ENCODE data around the gene C1orf53. TPM values are rescaled to one million over a fixed set of nuclear protein-coding genes. Genes with fewer than 3 reads are reported as not detected.

C1orf53 gene
- total RNA-seq, 1 experiment from 2014 or later: 1.4 TPM

DNA sequence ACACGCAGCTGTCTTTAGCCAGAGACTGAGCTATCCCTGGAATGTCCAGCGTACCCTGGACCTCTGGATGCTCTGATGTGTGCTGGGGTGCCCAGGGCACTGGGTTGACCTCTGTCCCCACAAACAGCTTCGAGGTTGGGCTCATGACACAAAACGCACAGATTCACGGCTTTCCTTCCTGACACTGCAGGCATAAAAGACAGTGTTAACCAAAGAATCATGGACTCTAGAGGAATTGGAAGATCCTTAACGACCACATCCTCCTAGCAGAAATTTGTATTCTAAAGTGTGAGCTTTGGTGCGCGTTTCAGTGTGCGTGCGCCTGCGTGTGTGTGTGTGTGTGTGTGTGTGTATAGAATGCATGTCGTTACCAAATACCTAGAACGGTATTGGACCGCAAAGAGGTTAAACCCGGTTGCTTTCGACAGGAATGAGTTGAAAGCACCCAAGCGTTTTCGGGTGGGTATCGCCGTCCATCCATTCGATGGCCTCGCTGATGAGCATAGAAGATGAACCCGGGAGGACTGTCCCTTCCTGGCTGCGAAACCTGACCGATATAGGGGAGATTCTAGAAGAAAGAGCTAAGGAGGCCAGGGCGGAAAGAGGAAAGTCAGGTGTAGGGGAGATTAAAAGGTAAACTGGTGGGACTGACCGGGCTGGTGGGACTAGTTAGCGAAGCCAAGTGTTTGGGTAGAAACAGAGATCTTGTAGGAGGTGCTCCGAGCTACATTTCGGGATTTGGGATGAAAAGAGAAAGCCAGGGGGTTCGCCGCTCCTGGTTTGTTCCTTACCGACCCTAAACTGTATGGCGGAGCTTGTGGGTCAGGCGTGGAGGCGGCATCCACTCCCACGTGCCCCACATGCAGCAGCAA is 7.9 kb downstream of the C1orf53 start:
- H4K91ac ChIP-seq (ENCODE audit: insufficient read length, low read depth, low read length): no peak overlapping the region
- H4K8ac ChIP-seq (replicated peaks; ENCODE audit: insufficient read length, low read depth, low read length): no peak overlapping the region
- H3K18ac ChIP-seq (ENCODE audit: insufficient read length, low read depth, low read length): no peak overlapping the region
- Mint-ChIP-seq H3K36me3 (ENCODE audit: insufficient read depth in 1 of 3, low read depth in 3 of 3) (no peaks in the 10 kb centered on the region), H3K4me3 (peak overlapping the region; percentile 11 to 72; a peak in 4 of 5 replicates), H3K4me1 (peaks cover 37 to 58% of the 10 kb centered on the region in 2 experiments), H3K27ac (no peak overlapping the region; a peak in 1 of 7 replicates), H3K9me3 (peaks cover 0 to 4% of the 10 kb centered on the region in 2 experiments; a peak in 3 of 5 replicates), H3K27me3 (ENCODE audit: low read depth) (peaks cover 100% of the 10 kb centered on the region)
- WGBS (ENCODE audit: extremely low coverage, insufficient read length, low lambda C conversion rate): no CpG with 5 or more reads among the region's 37 CpGs
- H2AK5ac ChIP-seq (ENCODE audit: insufficient read length, low read length): no peak overlapping the region
- TF ChIP-seq, protein P1, sequence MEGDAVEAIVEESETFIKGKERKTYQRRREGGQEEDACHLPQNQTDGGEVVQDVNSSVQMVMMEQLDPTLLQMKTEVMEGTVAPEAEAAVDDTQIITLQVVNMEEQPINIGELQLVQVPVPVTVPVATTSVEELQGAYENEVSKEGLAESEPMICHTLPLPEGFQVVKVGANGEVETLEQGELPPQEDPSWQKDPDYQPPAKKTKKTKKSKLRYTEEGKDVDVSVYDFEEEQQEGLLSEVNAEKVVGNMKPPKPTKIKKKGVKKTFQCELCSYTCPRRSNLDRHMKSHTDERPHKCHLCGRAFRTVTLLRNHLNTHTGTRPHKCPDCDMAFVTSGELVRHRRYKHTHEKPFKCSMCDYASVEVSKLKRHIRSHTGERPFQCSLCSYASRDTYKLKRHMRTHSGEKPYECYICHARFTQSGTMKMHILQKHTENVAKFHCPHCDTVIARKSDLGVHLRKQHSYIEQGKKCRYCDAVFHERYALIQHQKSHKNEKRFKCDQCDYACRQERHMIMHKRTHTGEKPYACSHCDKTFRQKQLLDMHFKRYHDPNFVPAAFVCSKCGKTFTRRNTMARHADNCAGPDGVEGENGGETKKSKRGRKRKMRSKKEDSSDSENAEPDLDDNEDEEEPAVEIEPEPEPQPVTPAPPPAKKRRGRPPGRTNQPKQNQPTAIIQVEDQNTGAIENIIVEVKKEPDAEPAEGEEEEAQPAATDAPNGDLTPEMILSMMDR (conservative IDR thresholded peaks at IDR 0.05): no peak
- H2BK120ac ChIP-seq (ENCODE audit: low read depth, low read length, poor library complexity, severe bottlenecking): no peak overlapping the region
- peaks cover 22% of the 10 kb centered on the region for H3K23me2 ChIP-seq (ENCODE audit: insufficient read length, low read depth, low read length, poor library complexity, severe bottlenecking)
- H3T11ph ChIP-seq (ENCODE audit: low read length): no peak overlapping the region
- no peak overlapping the region for H3K27ac ChIP-seq (ENCODE audit: insufficient read length, low read depth, low read length)
- no peak overlapping the region for H3K4ac ChIP-seq (ENCODE audit: low read depth, low read length)
- no peak overlapping the region for H2AFZ ChIP-seq (ENCODE audit: low read length)
- no peak overlapping the region for H2BK5ac ChIP-seq (ENCODE audit: insufficient read length, low read length)
- H3K79me1 ChIP-seq (ENCODE audit: insufficient read depth, low read depth, low read length, poor library complexity, severe bottlenecking): no peaks in the 10 kb centered on the region
- peaks cover 91% of the 10 kb centered on the region for H3K27me3 ChIP-seq (ENCODE audit: insufficient read depth, low read length)
- H2BK20ac ChIP-seq (ENCODE audit: low read depth, low read length, poor library complexity, severe bottlenecking): no peak overlapping the region
- H4K5ac ChIP-seq (ENCODE audit: insufficient read length, low read depth, low read length): no peak overlapping the region
- H3K23ac ChIP-seq (ENCODE audit: insufficient read length, low read depth, low read length): no peak overlapping the region
- H4K20me1 ChIP-seq (ENCODE audit: control insufficient read depth, insufficient read depth, insufficient read length): no peaks in the 10 kb centered on the region
- H3K9ac ChIP-seq (ENCODE audit: extremely low read depth, insufficient read length, low read length): no peak overlapping the region
- H3K4me1 ChIP-seq (ENCODE audit: insufficient read depth, low read length): peaks cover 6% of the 10 kb centered on the region; the same call in 1 of the 2 replicates
- H3K56ac ChIP-seq (ENCODE audit: insufficient read length, low read depth, low read length): no peak overlapping the region
- H3K9me3 ChIP-seq (ENCODE audit: control insufficient read depth, low read depth, low read length): no peaks in the 10 kb centered on the region
- no peak for DNase-seq
- no peak overlapping the region for H3K14ac ChIP-seq (ENCODE audit: insufficient read depth, low read length)
- no peak overlapping the region for H2BK15ac ChIP-seq (ENCODE audit: low read depth, low read length)
- peak overlapping the region; percentile 49 for H3K4me2 ChIP-seq (ENCODE audit: insufficient read depth, insufficient read length, low read length)
- no peaks in the 10 kb centered on the region for H3K79me2 ChIP-seq (ENCODE audit: insufficient read depth, low read length)
- no peak overlapping the region for H2BK12ac ChIP-seq (ENCODE audit: insufficient read length, low read depth, low read length)
